Fibroblast of lung (primary cell): ENCODE measurements around the gene KCNK7. TPM values are rescaled to one million over a fixed set of nuclear protein-coding genes. Genes with fewer than 3 reads are reported as not detected.
"Not testable (repeated sequence)": the region's sequence is repeated elsewhere in the genome, so short reads cannot be mapped to it uniquely, and the experiment has no call there.

ENCODE experiments used
- DNase-seq, 2 donors: peaks; one replicate each; pipeline versions ENCODE4 v3.0.0 to v3.0.0-alpha.2; 2010; ENCODE audit warnings: low read depth in 2 of 2
- H2AFZ ChIP-seq: 2 replicates; pipeline ENCODE4 v1.5.1; 2012; ENCODE audit warnings: low read length, control low read depth, inconsistent platforms
- H3K27ac ChIP-seq: 2 replicates; pipeline ENCODE4 v1.5.1; 2011; ENCODE audit warnings: low read length, control low read depth; ENCODE audit not compliant: insufficient read depth
- H3K27me3 ChIP-seq: 2 replicates; pipeline ENCODE4 v1.5.1; 2011; ENCODE audit warnings: mild to moderate bottlenecking, low read length; ENCODE audit not compliant: control insufficient read depth, insufficient read depth
- H3K36me3 ChIP-seq: 2 replicates; pipeline ENCODE4 v1.5.1; 2011; ENCODE audit warnings: low read length; ENCODE audit not compliant: control insufficient read depth, insufficient read depth
- H3K4me1 ChIP-seq: 2 replicates; pipeline ENCODE4 v1.5.1; 2011; ENCODE audit warnings: low read length; ENCODE audit not compliant: control insufficient read depth, insufficient read depth; ENCODE audit errors: extremely low read depth
- H3K4me2 ChIP-seq: 2 replicates; pipeline ENCODE4 v1.5.1; 2011; ENCODE audit warnings: low read length, control low read depth; ENCODE audit not compliant: insufficient read depth; ENCODE audit errors: extremely low read depth
- H3K4me3 ChIP-seq, 4 experiments: fragments of 200-600 bp in 1 of 4; sonication (generic) in 1 of 4; replicated peaks in 1 of 4; 2 replicates each; pipeline ENCODE4 v1.5.1; 2011 to 2016; ENCODE audit warnings: low read length in 4 of 4, low read depth in 3 of 4, mild to moderate bottlenecking in 3 of 4, control low read depth in 2 of 4, inconsistent platforms in 1 of 4, mixed read lengths in 1 of 4; ENCODE audit not compliant: insufficient read depth in 1 of 4; ENCODE audit errors: control extremely low read depth in 1 of 4
- H3K79me2 ChIP-seq: 2 replicates; pipeline ENCODE4 v1.5.1; 2012; ENCODE audit warnings: mild to moderate bottlenecking, low read length, inconsistent platforms; ENCODE audit not compliant: control insufficient read depth, insufficient read depth
- H3K9ac ChIP-seq: 2 replicates; pipeline ENCODE4 v1.5.1; 2011; ENCODE audit warnings: mild to moderate bottlenecking, low read length, control low read depth; ENCODE audit not compliant: insufficient read depth
- H3K9me3 ChIP-seq: 2 replicates; pipeline ENCODE4 v1.5.1; 2012; ENCODE audit warnings: low read depth, low read length; ENCODE audit not compliant: control insufficient read depth, insufficient read depth
- H4K20me1 ChIP-seq: 2 replicates; pipeline ENCODE4 v1.5.1; 2011; ENCODE audit warnings: low read length; ENCODE audit not compliant: control insufficient read depth, insufficient read depth; ENCODE audit errors: extremely low read depth
- EZH2 ChIP-seq: IDR thresholded peaks from 2 replicates; pipeline ENCODE4 v1.5.1; 2012; ENCODE audit warnings: low read length, control low read depth, mild to moderate bottlenecking; ENCODE audit errors: missing control alignments
- polyA plus RNA-seq, 2 donors: library from polyadenylated mRNA; depleted of rRNA in 1 of 2; stranded (reverse) in 1 of 2; unstranded in 1 of 2; fragments of >200 nt; gene quantifications; 2 replicates each; pipeline ENCODE4 v1.2.1, GENCODE V29; 2011 to 2012; ENCODE audit warnings: missing spikeins in 1 of 2
- total RNA-seq: library from RNA; depleted of rRNA; stranded (reverse); fragments of >200 nt; gene quantifications from 2 replicates; pipeline ENCODE4 v1.2.1, GENCODE V29; 2014
- TF ChIP-seq, protein P1 (sequence below), 2 donors: IDR thresholded peaks in 1 of 2; conservative IDR thresholded peaks in 1 of 2; 1 replicate in 1 of 2; 2 replicates in 1 of 2; pipeline ENCODE4 v1.5.1; 2011 to 2012; ENCODE audit warnings: low read length in 2 of 2, control low read depth in 1 of 2, inconsistent platforms in 1 of 2, low read depth in 1 of 2, mild to moderate bottlenecking in 1 of 2

KCNK7 gene
- total and polyA plus RNA-seq, 2 donors (not counting 1 experiment from before 2014, with no cell fraction given), result not detected

DNA sequence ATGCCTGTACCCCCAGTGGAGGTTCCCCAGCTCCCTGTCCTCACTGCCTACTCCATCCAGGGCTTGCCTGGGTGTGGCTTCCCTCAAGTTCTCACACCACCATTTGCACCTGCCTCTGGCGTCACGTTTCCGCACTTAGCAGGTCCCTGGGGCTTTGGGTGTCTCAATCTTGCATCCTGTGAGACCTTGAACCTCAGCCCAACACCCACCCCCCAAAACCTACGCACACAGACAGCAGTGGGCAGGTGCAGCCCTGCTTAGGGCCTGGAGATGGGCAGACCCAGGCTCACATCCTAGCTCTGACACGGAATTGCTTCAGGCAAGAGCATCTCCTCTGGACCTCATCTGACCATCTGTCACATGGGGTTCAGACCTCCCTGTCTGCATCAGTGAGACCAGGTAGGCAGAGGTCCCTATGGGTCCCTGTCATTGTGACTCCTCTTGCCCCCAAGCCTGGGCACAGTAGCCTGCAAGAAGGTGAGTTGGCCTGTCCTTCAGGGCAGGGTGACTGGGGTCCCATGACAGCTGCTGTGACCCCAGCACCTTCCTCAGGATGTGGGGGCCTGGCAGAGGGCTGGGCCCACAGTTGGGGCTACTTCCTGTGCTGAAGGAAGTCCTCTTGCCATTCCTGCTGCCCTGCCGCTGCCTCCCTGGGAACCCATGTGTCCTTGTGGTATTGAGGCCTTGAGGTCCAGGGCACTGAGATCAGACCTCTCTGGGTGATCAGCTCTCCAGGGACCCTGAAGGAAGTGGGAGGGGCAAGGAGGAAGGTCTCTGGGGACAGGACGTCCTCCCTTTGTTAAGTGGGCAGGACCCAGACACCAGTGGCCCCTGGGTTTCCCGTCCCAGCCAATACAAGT lies 44.3 kb upstream of the KCNK7 start:
- Histone ChIP-seq H4K20me1 (no peaks in the 10 kb centered on the region), H3K4me2 (no peak overlapping the region), H3K4me3 (no peak overlapping the region), H3K9me3 (no peaks in the 10 kb centered on the region), H2AFZ (no peak overlapping the region), H3K4me1 (peaks cover 23% of the 10 kb centered on the region), H3K79me2 (peaks cover 4% of the 10 kb centered on the region), H3K27ac (no peak overlapping the region), H3K27me3 (no peaks in the 10 kb centered on the region), H3K9ac (no peak overlapping the region), H3K36me3 (peaks cover 28% of the 10 kb centered on the region)
- TF ChIP-seq, protein P1, sequence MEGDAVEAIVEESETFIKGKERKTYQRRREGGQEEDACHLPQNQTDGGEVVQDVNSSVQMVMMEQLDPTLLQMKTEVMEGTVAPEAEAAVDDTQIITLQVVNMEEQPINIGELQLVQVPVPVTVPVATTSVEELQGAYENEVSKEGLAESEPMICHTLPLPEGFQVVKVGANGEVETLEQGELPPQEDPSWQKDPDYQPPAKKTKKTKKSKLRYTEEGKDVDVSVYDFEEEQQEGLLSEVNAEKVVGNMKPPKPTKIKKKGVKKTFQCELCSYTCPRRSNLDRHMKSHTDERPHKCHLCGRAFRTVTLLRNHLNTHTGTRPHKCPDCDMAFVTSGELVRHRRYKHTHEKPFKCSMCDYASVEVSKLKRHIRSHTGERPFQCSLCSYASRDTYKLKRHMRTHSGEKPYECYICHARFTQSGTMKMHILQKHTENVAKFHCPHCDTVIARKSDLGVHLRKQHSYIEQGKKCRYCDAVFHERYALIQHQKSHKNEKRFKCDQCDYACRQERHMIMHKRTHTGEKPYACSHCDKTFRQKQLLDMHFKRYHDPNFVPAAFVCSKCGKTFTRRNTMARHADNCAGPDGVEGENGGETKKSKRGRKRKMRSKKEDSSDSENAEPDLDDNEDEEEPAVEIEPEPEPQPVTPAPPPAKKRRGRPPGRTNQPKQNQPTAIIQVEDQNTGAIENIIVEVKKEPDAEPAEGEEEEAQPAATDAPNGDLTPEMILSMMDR (conservative IDR thresholded peaks at IDR 0.05 in 1 of 2, IDR thresholded peaks at IDR 0.05 in 1 of 2; ENCODE audit: low read depth in 1 of 2, low read length in 2 of 2), result no peak
- TF ChIP-seq EZH2, result no peak
- no peak for DNase-seq

GRCh38 chr11:65639228-65639597 lies 43.6 kb upstream of the KCNK7 start:
- not testable (repeated sequence) for H3K9me3 ChIP-seq, H3K9ac ChIP-seq, H2AFZ ChIP-seq, H3K79me2 ChIP-seq, H3K4me2 ChIP-seq, H4K20me1 ChIP-seq, DNase-seq, H3K27me3 ChIP-seq, H3K27ac ChIP-seq
- Histone ChIP-seq H3K4me3 (peak overlapping the region in 1 of 4 experiments; percentile 78), H3K36me3 (peaks cover 32% of the 10 kb centered on the region), H3K4me1 (peaks cover 23% of the 10 kb centered on the region)

- DNase-seq, result peak; percentile 88 to 91
- peak within 1 kb of the TSS; percentile 59 to 78 (median 67) for H3K4me3 ChIP-seq
- peak within 1 kb of the TSS; percentile 29 for H2AFZ ChIP-seq
- no peaks in the 10 kb centered on the region for H3K9me3 ChIP-seq
- peak within 1 kb of the TSS; percentile 96 for H3K4me2 ChIP-seq
- TF ChIP-seq, protein P1 (conservative IDR thresholded peaks at IDR 0.05 in 1 of 2, IDR thresholded peaks at IDR 0.05 in 1 of 2; ENCODE audit: low read depth in 1 of 2, low read length in 2 of 2), result peak; percentile 36 to 60
- no peak for TF ChIP-seq EZH2
- H3K36me3 ChIP-seq, result peaks cover 39% of the 10 kb centered on the region
- H3K27me3 ChIP-seq, result no peaks in the 10 kb centered on the region
- H3K9ac ChIP-seq, result peak within 1 kb of the TSS; percentile 56
- H3K79me2 ChIP-seq, result peaks cover 4% of the 10 kb centered on the region
- peaks cover 19% of the 10 kb centered on the region for H3K4me1 ChIP-seq
- peak within 1 kb of the TSS; percentile 81 for H3K27ac ChIP-seq
- H4K20me1 ChIP-seq, result no peaks in the 10 kb centered on the region
Measured at GRCh38 chr11:65637794-65638419, 42.3 kb upstream of the KCNK7 start, which contains the start of gene SIPA1. Gene SIPA1, plus strand, starts transcription at chr11:65638101. Its CDS starts 2,821 bp downstream, at chr11:65640922.
